HFFc6 (cell line): ENCODE results near the gene BCAS3. TPM values are rescaled to one million over a fixed set of nuclear protein-coding genes. Genes with fewer than 3 reads are reported as not detected.

Source experiments
- DNase-seq: peaks from one replicate; pipeline ENCODE4 v3.0.0-alpha.2; 2018
- H3K27ac Mint-ChIP-seq: 2 replicates; pipeline ENCODE4 v1.8.0; 2020; ENCODE audit warnings: mild to moderate bottlenecking, mixed read lengths
- H3K27me3 Mint-ChIP-seq: 2 replicates; pipeline ENCODE4 v1.8.0; 2021; ENCODE audit warnings: mild to moderate bottlenecking, moderate library complexity, mixed read lengths; ENCODE audit not compliant: insufficient read depth
- H3K36me3 Mint-ChIP-seq: 2 replicates; pipeline ENCODE4 v1.8.0; 2021; ENCODE audit warnings: low read depth, mixed read lengths
- H3K4me1 Mint-ChIP-seq: 2 replicates; pipeline ENCODE4 v1.8.0; 2020; ENCODE audit warnings: low read depth, mixed read lengths
- H3K4me3 Mint-ChIP-seq: 2 replicates; pipeline ENCODE4 v1.8.0; 2020; ENCODE audit warnings: mild to moderate bottlenecking, moderate library complexity, mixed read lengths
- H3K9me3 Mint-ChIP-seq: 2 replicates; pipeline ENCODE4 v1.8.0; 2020; ENCODE audit warnings: mild to moderate bottlenecking, mixed read lengths
- CTCF ChIP-seq: fragments of 200-600 bp; sonication (generic); IDR thresholded peaks from 2 replicates; pipeline ENCODE4 v1.5.0; 2021; ENCODE audit warnings: antibody characterized with exemption, mild to moderate bottlenecking
- total RNA-seq, 6 experiments: library from RNA; stranded (reverse); fragmentation: NEBNext Ultra II Directional; extraction: Animal tissue kit (Norgen Biotek cat#: 25700); gene quantifications; 2 replicates in 1 of 6; 3 replicates in 5 of 6; pipeline ENCODE4 v1.2.3, GENCODE V29; 2021

The BCAS3 gene
- total RNA-seq, 6 experiments from 2014 or later = 9.8 to 13.8 (median 12.0) TPM

GRCh38 chr17:61371179-61371578 lies 693.5 kb downstream of the BCAS3 start:
- Mint-ChIP-seq H3K36me3 (no peaks in the 10 kb centered on the region), H3K27me3 (no peaks in the 10 kb centered on the region), H3K4me1 (no peaks in the 10 kb centered on the region; the same call in 1 of the 2 replicates), H3K4me3 (no peak overlapping the region), H3K27ac (no peak overlapping the region), H3K9me3 (no peaks in the 10 kb centered on the region)
- DNase-seq = no peak
- TF ChIP-seq CTCF = no peak

- no peaks in the 10 kb centered on the region; the same call in 1 of the 2 replicates for H3K4me1 Mint-ChIP-seq
- H3K4me3 Mint-ChIP-seq = no peak overlapping the region
- H3K9me3 Mint-ChIP-seq = no peaks in the 10 kb centered on the region
- DNase-seq = no peak
- H3K27me3 Mint-ChIP-seq = no peaks in the 10 kb centered on the region
- H3K36me3 Mint-ChIP-seq = no peaks in the 10 kb centered on the region
- TF ChIP-seq CTCF = no peak
- no peak overlapping the region for H3K27ac Mint-ChIP-seq
Observed at GRCh38 chr17:61371606-61372005, 694.0 kb downstream of the BCAS3 start.

DNA sequence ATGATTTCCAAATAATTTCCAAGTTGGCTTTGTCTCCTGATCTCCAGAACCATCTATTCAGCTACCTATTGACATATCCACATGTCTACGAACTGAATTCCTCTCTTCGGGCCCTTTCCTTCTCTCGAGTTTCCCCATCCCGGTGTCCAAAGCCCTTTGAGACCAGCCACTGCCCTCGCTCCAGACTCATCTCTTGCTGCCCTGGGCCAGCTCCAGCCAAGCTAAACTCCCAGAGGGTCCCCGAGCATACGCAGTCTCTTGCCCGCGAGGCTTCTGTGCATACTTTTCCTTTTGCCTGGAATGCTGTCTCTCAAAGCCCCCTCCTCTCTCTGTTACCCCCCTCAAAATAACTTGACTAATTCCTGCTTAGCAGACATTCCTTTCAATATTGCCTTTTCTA lies 694.8 kb downstream of the BCAS3 start:
- Mint-ChIP-seq H3K9me3 (no peaks in the 10 kb centered on the region), H3K4me1 (no peaks in the 10 kb centered on the region; the same call in 1 of the 2 replicates), H3K4me3 (no peak overlapping the region), H3K36me3 (no peaks in the 10 kb centered on the region), H3K27me3 (no peaks in the 10 kb centered on the region; the same call in 1 of the 2 replicates), H3K27ac (no peak overlapping the region)
- no peak for DNase-seq
- no peak for TF ChIP-seq CTCF

GRCh38 chr17:61376931-61377838 lies 699.5 kb downstream of the BCAS3 start:
- no peak overlapping the region for H3K4me3 Mint-ChIP-seq
- TF ChIP-seq CTCF = no peak
- H3K27ac Mint-ChIP-seq = no peak overlapping the region
- peaks cover 3% of the 10 kb centered on the region for H3K27me3 Mint-ChIP-seq
- no peaks in the 10 kb centered on the region for H3K9me3 Mint-ChIP-seq
- no peaks in the 10 kb centered on the region for H3K4me1 Mint-ChIP-seq
- DNase-seq = no peak
- no peaks in the 10 kb centered on the region for H3K36me3 Mint-ChIP-seq

DNA sequence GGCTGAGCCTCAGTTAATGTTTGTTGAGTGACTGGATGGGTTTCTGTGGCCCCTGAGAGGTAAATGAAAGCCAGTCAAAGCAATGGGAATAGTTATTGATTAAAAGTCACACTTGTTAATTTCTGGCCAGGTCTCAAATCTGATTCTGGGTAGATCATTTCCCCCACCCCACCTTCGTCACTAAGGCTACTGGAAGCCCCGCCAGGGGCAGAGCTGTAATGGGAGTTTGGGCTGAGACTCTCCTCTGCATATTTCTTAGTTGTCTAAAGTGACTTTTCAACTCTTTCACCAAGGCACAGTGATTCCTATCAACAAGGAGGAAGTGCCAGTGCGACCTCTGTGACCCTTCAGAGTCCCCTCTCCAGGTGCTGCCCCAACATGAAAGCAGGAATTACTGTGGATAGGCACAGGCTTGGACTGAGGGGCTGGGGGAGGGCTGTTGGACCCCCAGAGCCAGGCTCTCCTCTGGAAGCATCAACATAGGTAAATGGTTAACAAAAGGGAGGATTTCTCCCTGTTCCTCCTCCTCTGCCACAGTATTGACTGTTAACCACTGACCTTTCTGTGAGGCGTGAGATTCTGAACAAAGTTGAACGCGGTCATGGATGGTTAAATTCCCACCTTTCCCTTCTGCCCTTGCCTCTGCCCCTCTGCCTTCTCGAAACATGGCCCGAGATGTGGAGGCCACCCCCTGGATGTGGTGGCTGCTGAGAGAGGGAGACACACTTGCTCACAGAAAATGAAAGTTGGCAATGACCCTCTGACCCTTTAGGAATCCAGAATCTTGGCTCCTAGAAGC lies 701.2 kb downstream of the BCAS3 start:
- Mint-ChIP-seq H3K27ac (no peak overlapping the region), H3K27me3 (peaks cover 3% of the 10 kb centered on the region), H3K4me1 (no peaks in the 10 kb centered on the region)

More for the DNA sequence above, 701.2 kb downstream of the BCAS3 start:
- H3K36me3 Mint-ChIP-seq = no peaks in the 10 kb centered on the region
- no peaks in the 10 kb centered on the region for H3K9me3 Mint-ChIP-seq
- TF ChIP-seq CTCF = no peak
- H3K4me3 Mint-ChIP-seq = no peak overlapping the region
- DNase-seq = no peak
